NCI-H526 (cell line): ENCODE data around the gene CNPY2.
"Not testable (repeated sequence)": the region's sequence is repeated elsewhere in the genome, so short reads cannot be mapped to it uniquely, and the experiment has no call there.

Experiments
- DNase-seq, 2 experiments: peaks; one replicate each; lab custom pipeline; 2025; lab: John Stamatoyannopoulos, UW

Gene CNPY2

GRCh38 chr12:56333679-56334489, 18.1 kb upstream of the CNPY2 start, which contains the start of gene PAN2:
Gene PAN2, minus strand, starts transcription at chr12:56334000. Its CDS starts 906 bp downstream, at chr12:56333094.
- peak; percentile 94 to 98 for DNase-seq

DNA sequence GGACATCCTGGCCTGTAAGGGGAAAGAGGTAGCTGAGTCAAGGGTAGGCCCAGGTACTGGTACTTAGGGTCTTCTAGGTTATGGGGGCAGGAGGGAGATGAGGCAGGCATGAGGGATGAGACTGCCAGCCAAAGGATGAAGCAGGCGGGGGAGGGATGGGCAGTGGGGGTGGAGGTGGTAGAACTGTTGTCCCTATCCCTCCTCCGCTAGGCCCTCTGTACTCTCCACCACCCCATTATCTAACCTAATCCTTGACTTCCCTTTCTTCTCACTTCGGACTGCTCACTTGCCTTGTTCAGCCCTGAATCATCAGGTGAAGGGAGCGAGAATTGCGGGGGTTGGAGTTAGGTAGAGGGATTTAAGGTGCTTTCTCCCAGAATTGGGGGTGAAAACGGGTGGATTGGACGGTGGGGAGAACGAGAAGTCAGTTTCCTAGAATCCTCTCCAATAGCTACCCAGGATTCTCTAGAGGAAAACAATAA, 17.4 kb upstream of the CNPY2 start:
- no peak for DNase-seq

GRCh38 chr12:56332512-56333196, 16.9 kb upstream of the CNPY2 start:
- no peak for DNase-seq

GRCh38 chr12:56330936-56331490, 15.2 kb upstream of the CNPY2 start:
- DNase-seq, result no peak

DNA sequence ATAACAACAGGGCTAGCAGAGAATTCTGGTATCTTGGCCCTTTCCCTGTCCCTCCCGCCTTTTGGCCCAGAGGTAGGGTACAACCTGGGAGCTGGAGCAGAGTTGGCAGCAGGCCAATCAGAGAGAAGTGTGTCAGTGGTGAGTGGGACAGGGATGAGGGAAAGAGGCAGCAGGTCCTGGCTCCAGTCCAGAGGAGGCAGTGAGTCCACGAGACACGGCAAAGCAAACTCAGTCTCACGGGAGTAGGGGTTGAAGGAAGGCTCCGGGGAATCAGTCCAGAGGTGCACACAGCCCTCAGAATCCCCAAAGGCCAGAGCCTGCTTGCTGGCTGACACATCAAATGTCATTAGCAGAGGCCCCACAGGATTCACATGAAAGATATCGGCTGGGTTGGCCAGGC, 10.7 kb upstream of the CNPY2 start:
- DNase-seq, result no peak

DNA sequence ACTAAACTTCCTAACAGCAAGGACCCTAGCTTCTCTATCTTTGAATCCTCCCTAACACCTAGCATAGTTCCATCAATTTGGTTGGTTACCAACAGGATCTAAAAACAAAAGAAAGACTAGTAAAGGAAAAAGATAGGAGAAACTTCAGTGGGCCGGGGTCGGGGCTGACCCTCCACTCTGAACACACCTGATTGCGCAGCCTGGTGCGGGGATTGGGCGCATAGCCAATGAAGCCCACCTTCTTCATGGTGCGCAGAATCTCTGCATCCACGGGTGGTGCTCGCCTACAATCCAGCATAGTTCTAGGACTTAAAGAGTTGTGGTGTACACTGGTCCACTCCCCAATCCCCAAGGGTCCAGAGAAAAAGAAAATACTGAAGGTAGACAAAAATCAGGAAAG, 10.3 kb upstream of the CNPY2 start:
- DNase-seq, result no peak

DNA sequence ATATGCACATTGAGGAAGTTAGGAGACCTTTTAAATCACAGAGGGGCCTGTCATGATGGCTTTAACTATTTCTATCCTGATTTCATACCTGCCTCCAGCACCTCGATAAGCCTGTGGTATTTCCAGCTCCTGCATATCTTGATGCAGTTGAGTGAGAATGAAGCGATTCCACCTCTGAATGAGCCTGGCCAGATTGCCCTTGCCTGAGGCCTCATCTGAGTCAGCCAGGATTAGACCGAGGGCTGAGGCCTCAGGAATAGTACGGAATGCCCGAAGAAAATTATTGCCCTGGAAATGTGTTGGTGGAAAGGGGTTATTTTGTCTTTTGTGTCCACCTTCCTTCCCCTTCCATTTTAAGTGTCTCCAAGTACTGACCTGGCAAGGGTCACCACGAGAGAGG, 8.4 kb upstream of the CNPY2 start:
- no peak for DNase-seq

- not testable (repeated sequence) for DNase-seq
These were observed 5.8 kb upstream of the CNPY2 start for GRCh38 chr12:56321610-56322009.

GRCh38 chr12:56321027-56321426, 5.2 kb upstream of the CNPY2 start:
- DNase-seq, result no peak

DNA sequence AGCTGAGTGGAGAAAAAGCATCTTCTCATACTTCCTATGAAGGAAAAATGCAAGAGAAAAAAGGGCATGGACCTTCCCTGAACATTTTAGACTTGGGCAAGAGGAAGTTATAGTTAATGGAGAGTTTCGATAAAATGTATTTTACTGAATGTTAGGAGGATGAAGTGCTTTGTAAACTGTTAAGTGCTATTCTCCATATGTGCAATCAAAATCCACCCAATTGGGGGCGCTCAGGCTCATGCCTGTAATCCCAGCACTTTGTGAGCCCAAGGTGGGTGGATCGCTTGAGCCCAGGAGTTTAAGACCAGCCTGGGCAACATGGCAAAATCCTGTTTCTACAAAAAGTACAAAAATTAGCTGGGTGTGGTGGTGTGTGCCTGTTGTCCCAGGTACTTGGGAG, 1.9 kb upstream of the CNPY2 start:
- no peak for DNase-seq

GRCh38 chr12:56315249-56315621, 553 bp downstream of the CNPY2 start:
- peak; percentile 3 to 52 for DNase-seq

DNA sequence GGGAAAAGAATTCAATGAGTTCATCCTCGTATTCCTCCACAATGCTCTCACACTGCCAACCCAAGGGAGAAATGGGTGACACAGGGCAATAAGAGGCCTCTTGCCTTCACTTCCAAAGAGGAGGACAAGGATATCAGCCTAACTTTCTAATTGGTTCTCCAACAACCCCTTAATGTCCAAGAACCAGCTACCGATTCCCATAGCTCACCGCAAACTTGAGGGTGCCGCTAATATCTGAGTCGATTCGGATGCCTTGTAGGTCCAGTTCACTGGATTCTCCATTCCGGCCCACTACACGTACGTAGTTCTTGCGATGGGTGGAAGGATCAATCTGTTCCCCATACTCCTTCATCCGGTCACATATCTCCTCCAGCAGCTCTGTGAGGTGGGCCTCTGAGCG, 4.8 kb downstream of the CNPY2 start:
- DNase-seq, result no peak

DNA sequence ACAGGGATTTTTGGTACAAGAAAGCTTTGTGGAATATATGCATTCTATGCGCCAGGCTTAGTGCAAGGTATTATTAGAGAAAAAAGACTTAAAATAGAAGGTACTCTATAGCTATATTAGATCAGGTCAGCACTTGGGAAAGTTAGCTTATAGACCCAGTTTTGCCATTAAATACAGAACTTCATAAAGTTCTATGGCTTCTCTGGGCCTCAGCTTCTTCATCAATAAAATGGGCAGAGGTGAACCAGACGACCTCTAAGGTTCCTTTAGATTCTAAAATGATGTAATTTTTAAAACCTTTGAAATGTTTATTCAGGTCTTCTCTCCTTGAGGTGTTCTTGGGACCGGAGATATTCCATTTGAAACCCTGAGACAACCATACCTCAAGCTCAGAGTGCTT, 7.1 kb downstream of the CNPY2 start:
- DNase-seq, result no peak

DNA sequence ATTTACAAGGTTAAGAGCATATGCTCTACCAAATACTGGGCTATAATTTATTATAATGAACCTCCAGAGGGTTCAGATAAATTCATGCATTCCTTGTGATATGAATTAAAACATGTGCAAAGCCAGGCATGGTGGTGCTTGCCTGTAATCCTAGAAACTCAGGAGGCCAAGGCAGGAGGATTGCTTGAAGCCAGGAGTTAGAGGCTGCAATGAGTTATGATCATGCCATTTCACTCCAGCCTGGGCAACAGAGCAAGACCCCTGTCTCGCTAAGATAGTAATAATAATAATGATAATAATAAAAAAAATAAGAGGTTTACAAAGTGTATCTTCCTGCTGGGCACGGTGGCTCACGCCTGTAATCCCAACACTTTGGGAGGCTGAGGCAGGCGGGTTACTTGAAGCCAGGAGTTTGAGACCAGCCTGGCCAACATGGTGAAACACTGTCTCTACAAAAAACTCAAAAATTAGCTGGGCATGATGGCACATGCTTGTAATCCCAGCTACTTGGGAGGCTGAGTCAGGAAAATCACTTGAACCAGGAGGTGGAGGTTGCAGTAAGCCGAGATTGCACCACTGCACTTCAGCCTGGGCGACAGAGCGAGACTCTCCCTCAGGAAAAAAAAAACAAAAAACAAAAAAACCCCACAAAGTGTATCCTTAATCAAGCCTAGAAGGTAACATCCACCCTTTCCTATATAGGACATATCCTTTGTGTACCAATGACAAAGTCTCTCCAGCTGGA, 8.4 kb downstream of the CNPY2 start:
- no peak for DNase-seq

DNA sequence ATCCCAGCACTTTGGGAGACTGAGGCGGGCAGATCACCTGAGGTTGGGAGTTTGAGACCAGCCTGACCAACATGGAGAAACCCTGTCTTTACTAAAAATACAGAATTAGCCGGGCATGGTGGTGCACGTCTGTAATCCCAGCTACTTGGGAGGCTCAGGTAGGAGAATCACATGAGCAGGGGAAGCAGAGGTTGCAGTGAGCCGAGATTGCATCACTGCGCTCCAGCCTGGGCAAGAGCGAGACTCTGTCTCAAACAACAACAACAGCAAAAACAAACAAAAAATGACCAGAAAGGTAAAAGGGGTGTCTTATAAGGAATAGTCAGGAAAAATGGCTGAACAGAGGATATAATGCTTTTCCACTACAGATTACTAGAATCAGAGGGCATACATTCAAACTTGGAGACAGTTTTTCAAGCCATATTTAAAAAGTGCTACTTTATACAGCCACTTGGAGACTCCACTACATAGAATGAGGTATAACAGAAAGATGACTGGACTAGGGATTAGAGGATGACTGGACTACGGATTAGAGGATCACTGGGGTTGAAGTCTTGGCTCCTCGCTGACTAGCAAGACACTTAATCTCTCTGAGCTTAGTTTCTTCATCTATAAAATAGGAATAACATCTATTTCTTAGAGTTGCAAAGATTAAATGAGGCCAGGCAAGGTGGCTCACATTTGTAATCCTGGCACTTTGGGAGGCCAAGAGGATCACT, 10.8 kb downstream of the CNPY2 start:
- no peak for DNase-seq

- DNase-seq, result no peak
These were observed 11.5 kb downstream of the CNPY2 start for GRCh38 chr12:56304276-56304675.

GRCh38 chr12:56300644-56301464, 14.9 kb downstream of the CNPY2 start:
- DNase-seq, result no peak

DNA sequence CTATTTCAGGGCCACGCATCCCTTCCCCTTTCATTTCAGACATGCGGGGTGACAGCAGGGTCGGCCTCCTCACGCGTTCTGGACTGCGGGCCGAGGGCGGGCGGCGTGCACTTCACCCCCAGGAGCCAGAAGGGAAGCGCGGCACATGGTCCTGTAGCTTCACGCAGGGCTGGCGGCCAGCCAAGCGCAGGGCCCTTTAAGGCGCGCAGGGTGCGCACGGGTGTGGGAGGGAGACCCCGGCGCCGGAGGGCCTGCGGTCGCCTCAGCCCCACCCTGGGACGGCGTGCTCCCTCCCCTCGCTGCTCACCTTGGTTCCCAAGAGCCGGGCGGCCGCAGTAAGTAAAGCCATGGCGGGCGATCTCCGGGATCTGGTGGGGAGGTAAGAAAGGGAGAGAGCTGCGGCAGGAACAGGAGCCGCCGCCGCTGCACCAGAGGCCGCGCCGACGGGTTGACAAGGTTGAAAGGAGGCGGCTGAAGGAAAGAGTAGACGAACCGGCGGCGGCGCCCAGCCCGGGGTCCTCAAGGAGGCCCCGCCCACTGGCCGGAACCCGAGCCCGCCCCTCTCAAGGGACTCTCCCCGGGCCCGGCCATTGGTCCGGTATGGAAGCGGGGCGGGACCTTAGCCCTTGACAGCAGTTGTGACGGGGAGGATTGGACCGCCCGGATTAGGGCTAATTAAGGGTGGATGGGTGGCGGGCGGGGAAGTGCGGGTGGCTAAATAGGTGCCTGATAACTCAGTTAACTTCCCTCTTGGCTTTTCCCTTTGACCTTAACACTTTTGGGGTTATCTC, 15.7 kb downstream of the CNPY2 start, which contains the start of gene CS:
Gene CS, minus strand, starts transcription at position 478 of the 791 bp plus-strand sequence. Its CDS starts 129 bp downstream, at position 349.
- peak; percentile 96 to 99 for DNase-seq

- DNase-seq, result peak in 1 of 2 experiments; percentile 43
These were observed 16.4 kb downstream of the CNPY2 start for GRCh38 chr12:56299308-56299852.
